Measurements from ENCODE around the gene LDHAL6B.

Gene LDHAL6B

DNA sequence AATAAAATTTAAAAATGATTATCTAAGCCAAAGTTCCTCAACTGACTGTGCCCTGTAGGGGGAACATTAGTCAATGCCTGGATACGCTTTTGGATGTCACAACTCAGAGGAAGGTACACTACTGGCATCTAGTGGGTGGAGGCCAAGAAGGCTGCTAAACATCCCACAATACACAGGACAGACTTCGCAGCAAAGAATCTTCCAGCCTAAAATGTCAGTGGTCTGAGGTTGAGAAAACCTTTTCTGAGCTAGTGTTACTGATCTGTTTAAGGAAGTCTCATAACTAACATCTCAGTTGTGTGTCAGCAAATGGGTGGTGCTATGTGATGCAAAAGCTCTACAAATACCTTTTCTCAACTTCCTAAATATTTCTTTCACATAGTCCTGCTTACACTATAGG, 20.9 kb upstream of the LDHAL6B start:
- no peak overlapping the region for H2BK15ac ChIP-seq (ENCODE audit: low read length)
- no peak overlapping the region for H3K4ac ChIP-seq (ENCODE audit: low read length)
- WGBS, 2 donors (ENCODE audit: extremely low coverage in 2 of 2, insufficient read length in 2 of 2, insufficient replicate concordance in 1 of 2): no CpG with 5 or more reads among the region's 2 CpGs
- DNase-seq (ENCODE audit: low spot score): no peak
- H2BK120ac ChIP-seq (ENCODE audit: low read depth, low read length): no peak overlapping the region
- H2AFZ ChIP-seq (ENCODE audit: low read length): no peak overlapping the region
- peaks cover 0 to 2% of the 10 kb centered on the region in 2 donors for H3K4me1 ChIP-seq (ENCODE audit: control insufficient read depth in 2 of 2, insufficient read depth in 1 of 2, low read depth in 1 of 2, low read length in 2 of 2)
- no peak overlapping the region for H2BK12ac ChIP-seq (ENCODE audit: low read length)
- peaks cover 0 to 29% of the 10 kb centered on the region in 2 donors for H3K36me3 ChIP-seq (replicated peaks in 1 of 2; ENCODE audit: control insufficient read depth in 2 of 2, insufficient read depth in 2 of 2, low read length in 2 of 2)
- H2BK5ac ChIP-seq (ENCODE audit: low read length): no peak overlapping the region
- H3K27ac ChIP-seq (replicated peaks; ENCODE audit: low read length): no peak overlapping the region
- peaks cover 3 to 23% of the 10 kb centered on the region in 2 donors for H3K9me3 ChIP-seq (replicated peaks in 1 of 2; ENCODE audit: control insufficient read depth in 2 of 2, insufficient read depth in 1 of 2, low read depth in 1 of 2, low read length in 2 of 2)
- no peak overlapping the region for H3K18ac ChIP-seq (ENCODE audit: low read length)
- H3K4me2 ChIP-seq (ENCODE audit: insufficient read depth, low read length, poor library complexity, severe bottlenecking): no peak overlapping the region
- no peak overlapping the region for H2AK5ac ChIP-seq (ENCODE audit: low read depth, low read length)
- H3K23ac ChIP-seq (ENCODE audit: low read depth, low read length, poor library complexity): no peak overlapping the region
- no peaks in the 10 kb centered on the region for H3K27me3 ChIP-seq (ENCODE audit: control insufficient read depth in 3 of 3, insufficient read depth in 3 of 3, low read depth in 1 of 3, low read length in 3 of 3)
- no peak overlapping the region for H3K9ac ChIP-seq (ENCODE audit: low read depth, low read length, poor library complexity)
- H4K91ac ChIP-seq (ENCODE audit: low read depth, low read length, poor library complexity): no peak overlapping the region
- H3K79me1 ChIP-seq (ENCODE audit: low read depth, low read length): no peaks in the 10 kb centered on the region
- no peak overlapping the region for H4K8ac ChIP-seq (ENCODE audit: low read depth, low read length)
- H3K14ac ChIP-seq (ENCODE audit: low read length): no peak overlapping the region
- H3K4me3 ChIP-seq (ENCODE audit: low read length in 2 of 2): no peak overlapping the region

DNA sequence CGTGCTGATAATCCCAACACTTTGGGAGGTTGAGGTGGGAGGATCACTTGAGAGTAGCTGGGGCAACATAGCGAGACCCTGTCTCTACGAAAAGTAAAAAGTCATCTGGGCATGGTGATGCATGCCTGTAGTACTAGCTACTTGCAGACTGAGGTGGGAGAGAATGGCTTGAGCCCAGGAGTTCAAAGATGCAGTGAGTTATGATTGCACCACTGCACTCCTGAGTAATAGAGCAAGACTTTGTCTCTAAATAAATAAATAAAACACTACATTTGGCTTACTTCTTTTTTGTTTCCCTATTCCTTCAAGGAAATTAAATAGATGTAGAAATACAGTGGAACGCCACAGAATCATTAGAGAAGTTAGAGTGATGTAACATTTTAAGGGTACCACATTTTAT, 20.1 kb upstream of the LDHAL6B start:
- H3K4me1 ChIP-seq (ENCODE audit: control insufficient read depth in 2 of 2, insufficient read depth in 1 of 2, low read depth in 1 of 2, low read length in 2 of 2): peaks cover 0 to 2% of the 10 kb centered on the region in 2 donors
- no peak overlapping the region for H2BK12ac ChIP-seq (ENCODE audit: low read length)
- H3K23ac ChIP-seq (ENCODE audit: low read depth, low read length, poor library complexity): no peak overlapping the region
- peaks cover 0 to 30% of the 10 kb centered on the region in 2 donors for H3K36me3 ChIP-seq (replicated peaks in 1 of 2; ENCODE audit: control insufficient read depth in 2 of 2, insufficient read depth in 2 of 2, low read length in 2 of 2)
- no peak overlapping the region for H3K9ac ChIP-seq (ENCODE audit: low read depth, low read length, poor library complexity)
- no peak overlapping the region for H2AFZ ChIP-seq (ENCODE audit: low read length)
- no peak overlapping the region for H3K14ac ChIP-seq (ENCODE audit: low read length)
- no peak overlapping the region for H3K4me2 ChIP-seq (ENCODE audit: insufficient read depth, low read length, poor library complexity, severe bottlenecking)
- H3K79me1 ChIP-seq (ENCODE audit: low read depth, low read length): no peaks in the 10 kb centered on the region
- no peak overlapping the region for H3K4me3 ChIP-seq (ENCODE audit: low read length in 2 of 2)
- H3K27me3 ChIP-seq (ENCODE audit: control insufficient read depth in 3 of 3, insufficient read depth in 3 of 3, low read depth in 1 of 3, low read length in 3 of 3): no peaks in the 10 kb centered on the region
- H4K91ac ChIP-seq (ENCODE audit: low read depth, low read length, poor library complexity): no peak overlapping the region
- no peak overlapping the region for H3K18ac ChIP-seq (ENCODE audit: low read length)
- no peak for DNase-seq (ENCODE audit: low spot score)
- no peak overlapping the region for H3K4ac ChIP-seq (ENCODE audit: low read length)
- peaks cover 1 to 22% of the 10 kb centered on the region in 2 donors for H3K9me3 ChIP-seq (replicated peaks in 1 of 2; ENCODE audit: control insufficient read depth in 2 of 2, insufficient read depth in 1 of 2, low read depth in 1 of 2, low read length in 2 of 2)
- H3K27ac ChIP-seq (replicated peaks; ENCODE audit: low read length): no peak overlapping the region
- H4K8ac ChIP-seq (ENCODE audit: low read depth, low read length): no peak overlapping the region
- no CpG with 5 or more reads among the region's 4 CpGs for WGBS, 2 donors (ENCODE audit: extremely low coverage in 2 of 2, insufficient read length in 2 of 2, insufficient replicate concordance in 1 of 2)
- H2BK120ac ChIP-seq (ENCODE audit: low read depth, low read length): no peak overlapping the region
- H2AK5ac ChIP-seq (ENCODE audit: low read depth, low read length): no peak overlapping the region
- no peak overlapping the region for H2BK15ac ChIP-seq (ENCODE audit: low read length)
- no peak overlapping the region for H2BK5ac ChIP-seq (ENCODE audit: low read length)

GRCh38 chr15:59189241-59189640, 17.4 kb upstream of the LDHAL6B start:
- H2BK120ac ChIP-seq (ENCODE audit: low read depth, low read length): no peak overlapping the region
- H2BK12ac ChIP-seq (ENCODE audit: low read length): no peak overlapping the region
- H3K27me3 ChIP-seq (ENCODE audit: control insufficient read depth in 3 of 3, insufficient read depth in 3 of 3, low read depth in 1 of 3, low read length in 3 of 3): no peaks in the 10 kb centered on the region
- no peak overlapping the region for H2BK15ac ChIP-seq (ENCODE audit: low read length)
- no peak overlapping the region for H4K91ac ChIP-seq (ENCODE audit: low read depth, low read length, poor library complexity)
- no peak overlapping the region for H2AFZ ChIP-seq (ENCODE audit: low read length)
- H2BK5ac ChIP-seq (ENCODE audit: low read length): no peak overlapping the region
- no peaks in the 10 kb centered on the region for H3K79me1 ChIP-seq (ENCODE audit: low read depth, low read length)
- peaks cover 0 to 10% of the 10 kb centered on the region in 2 donors for H3K9me3 ChIP-seq (replicated peaks in 1 of 2; ENCODE audit: control insufficient read depth in 2 of 2, insufficient read depth in 1 of 2, low read depth in 1 of 2, low read length in 2 of 2)
- no peak overlapping the region for H3K4me2 ChIP-seq (ENCODE audit: insufficient read depth, low read length, poor library complexity, severe bottlenecking)
- no peak overlapping the region for H3K27ac ChIP-seq (replicated peaks; ENCODE audit: low read length)
- H3K4ac ChIP-seq (ENCODE audit: low read length): no peak overlapping the region
- H2AK5ac ChIP-seq (ENCODE audit: low read depth, low read length): no peak overlapping the region
- peaks cover 0 to 47% of the 10 kb centered on the region in 2 donors for H3K36me3 ChIP-seq (replicated peaks in 1 of 2; ENCODE audit: control insufficient read depth in 2 of 2, insufficient read depth in 2 of 2, low read length in 2 of 2)
- no peak overlapping the region for H4K8ac ChIP-seq (ENCODE audit: low read depth, low read length)
- H3K4me1 ChIP-seq (ENCODE audit: control insufficient read depth in 2 of 2, insufficient read depth in 1 of 2, low read depth in 1 of 2, low read length in 2 of 2): peaks cover 0 to 2% of the 10 kb centered on the region in 2 donors
- no peak overlapping the region for H3K9ac ChIP-seq (ENCODE audit: low read depth, low read length, poor library complexity)
- no CpG with 5 or more reads among the region's 5 CpGs for WGBS, 2 donors (ENCODE audit: extremely low coverage in 2 of 2, insufficient read length in 2 of 2, insufficient replicate concordance in 1 of 2)
- no peak overlapping the region for H3K18ac ChIP-seq (ENCODE audit: low read length)
- no peak overlapping the region for H3K4me3 ChIP-seq (ENCODE audit: low read length in 2 of 2)
- H3K23ac ChIP-seq (ENCODE audit: low read depth, low read length, poor library complexity): no peak overlapping the region
- no peak overlapping the region for H3K14ac ChIP-seq (ENCODE audit: low read length)
- no peak for DNase-seq (ENCODE audit: low spot score)

DNA sequence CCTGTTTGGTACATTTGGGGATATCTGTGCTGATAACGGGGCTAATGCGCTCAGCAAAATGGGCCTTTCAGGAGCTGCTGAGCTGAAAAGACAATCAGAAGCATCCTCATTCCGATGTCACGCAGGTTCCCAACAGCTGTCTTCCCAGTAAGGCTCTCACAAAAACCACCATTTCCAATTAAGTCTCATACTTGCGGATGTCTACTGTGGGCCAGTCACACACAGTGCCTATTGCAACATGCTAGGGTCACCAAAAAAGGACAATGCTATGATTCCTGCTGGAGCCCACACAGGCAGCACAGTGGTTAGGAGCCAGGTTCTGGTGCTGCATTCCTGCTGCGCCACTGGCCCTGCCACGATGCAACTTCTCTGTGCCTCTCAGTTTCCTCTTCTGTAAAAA, 16.4 kb upstream of the LDHAL6B start:
- no peak overlapping the region for H3K23ac ChIP-seq (ENCODE audit: low read depth, low read length, poor library complexity)
- WGBS, 2 donors (ENCODE audit: extremely low coverage in 2 of 2, insufficient read length in 2 of 2, insufficient replicate concordance in 1 of 2): no CpG with 5 or more reads among the region's 7 CpGs
- H4K8ac ChIP-seq (ENCODE audit: low read depth, low read length): no peak overlapping the region
- H3K4me2 ChIP-seq (ENCODE audit: insufficient read depth, low read length, poor library complexity, severe bottlenecking): no peak overlapping the region
- H3K9me3 ChIP-seq (replicated peaks in 1 of 2; ENCODE audit: control insufficient read depth in 2 of 2, insufficient read depth in 1 of 2, low read depth in 1 of 2, low read length in 2 of 2): peaks cover 0 to 10% of the 10 kb centered on the region in 2 donors
- no peak overlapping the region for H2BK15ac ChIP-seq (ENCODE audit: low read length)
- no peak overlapping the region for H2AFZ ChIP-seq (ENCODE audit: low read length)
- peaks cover 0 to 2% of the 10 kb centered on the region in 2 donors for H3K4me1 ChIP-seq (ENCODE audit: control insufficient read depth in 2 of 2, insufficient read depth in 1 of 2, low read depth in 1 of 2, low read length in 2 of 2)
- no peak overlapping the region for H2BK12ac ChIP-seq (ENCODE audit: low read length)
- H3K27me3 ChIP-seq (ENCODE audit: control insufficient read depth in 3 of 3, insufficient read depth in 3 of 3, low read depth in 1 of 3, low read length in 3 of 3): no peaks in the 10 kb centered on the region
- no peak overlapping the region for H3K14ac ChIP-seq (ENCODE audit: low read length)
- H3K27ac ChIP-seq (replicated peaks; ENCODE audit: low read length): no peak overlapping the region
- no peak overlapping the region for H2BK120ac ChIP-seq (ENCODE audit: low read depth, low read length)
- no peak overlapping the region for H2BK5ac ChIP-seq (ENCODE audit: low read length)
- H3K36me3 ChIP-seq (replicated peaks in 1 of 2; ENCODE audit: control insufficient read depth in 2 of 2, insufficient read depth in 2 of 2, low read length in 2 of 2): peaks cover 0 to 54% of the 10 kb centered on the region in 2 donors
- no peak overlapping the region for H3K4ac ChIP-seq (ENCODE audit: low read length)
- H3K79me1 ChIP-seq (ENCODE audit: low read depth, low read length): no peaks in the 10 kb centered on the region
- no peak overlapping the region for H3K9ac ChIP-seq (ENCODE audit: low read depth, low read length, poor library complexity)
- no peak overlapping the region for H3K4me3 ChIP-seq (ENCODE audit: low read length in 2 of 2)
- no peak for DNase-seq (ENCODE audit: low spot score)
- H2AK5ac ChIP-seq (ENCODE audit: low read depth, low read length): no peak overlapping the region
- H4K91ac ChIP-seq (ENCODE audit: low read depth, low read length, poor library complexity): no peak overlapping the region
- no peak overlapping the region for H3K18ac ChIP-seq (ENCODE audit: low read length)
